GM19328 (cell line): ENCODE data around the gene CHKA.
"Not testable (repeated sequence)": the region's sequence is repeated elsewhere in the genome, so short reads cannot be mapped to it uniquely, and the experiment has no call there.

Experiments
- ATAC-seq: cut with Tn5 transposase; IDR thresholded peaks from one replicate; pipeline ENCODE4 v1.9.1; 2021; ENCODE audit warnings: mild to moderate bottlenecking, moderate library complexity; ENCODE audit not compliant: unreplicated experiment

Gene CHKA

GRCh38 chr11:68116974-68117373 lies 4.2 kb downstream of the CHKA start:
- no peak for ATAC-seq

- ATAC-seq, result no peak
These were observed 5.1 kb downstream of the CHKA start for GRCh38 chr11:68116126-68116525.

- ATAC-seq, result no peak
These were observed 5.9 kb downstream of the CHKA start for GRCh38 chr11:68115285-68115684.

GRCh38 chr11:68113986-68114385 lies 7.2 kb downstream of the CHKA start:
- ATAC-seq, result no peak

GRCh38 chr11:68107689-68108088 lies 13.5 kb downstream of the CHKA start:
- ATAC-seq, result no peak

GRCh38 chr11:68106165-68106940 lies 14.8 kb downstream of the CHKA start:
- ATAC-seq, result no peak

GRCh38 chr11:68099474-68100405 lies 21.4 kb downstream of the CHKA start:
- ATAC-seq, result no peak

GRCh38 chr11:68099057-68099456 lies 22.1 kb downstream of the CHKA start:
- no peak for ATAC-seq

GRCh38 chr11:68096962-68097361 lies 24.2 kb downstream of the CHKA start:
- ATAC-seq, result no peak

- ATAC-seq, result no peak
These were observed 27.6 kb downstream of the CHKA start for GRCh38 chr11:68093565-68093964.

- not testable (repeated sequence) for ATAC-seq
These were observed 28.2 kb downstream of the CHKA start for GRCh38 chr11:68092946-68093345.

GRCh38 chr11:68092411-68092810 lies 28.8 kb downstream of the CHKA start:
- no peak for ATAC-seq

GRCh38 chr11:68090706-68091105 lies 30.5 kb downstream of the CHKA start:
- no peak for ATAC-seq

GRCh38 chr11:68090287-68090686 lies 30.9 kb downstream of the CHKA start:
- ATAC-seq, result no peak

- no peak for ATAC-seq
These were observed 31.5 kb downstream of the CHKA start for GRCh38 chr11:68089679-68090078.

GRCh38 chr11:68083517-68083916 lies 37.7 kb downstream of the CHKA start:
- ATAC-seq, result no peak

GRCh38 chr11:68082481-68082880 lies 38.7 kb downstream of the CHKA start:
- ATAC-seq, result no peak

- no peak for ATAC-seq
These were observed 39.5 kb downstream of the CHKA start for GRCh38 chr11:68081691-68082090.

- no peak for ATAC-seq
These were observed 40.3 kb downstream of the CHKA start for GRCh38 chr11:68080860-68081259.

- no peak for ATAC-seq
These were observed 43.3 kb downstream of the CHKA start for GRCh38 chr11:68077617-68078582.
